DND-41 (cell line): ENCODE data around the gene YWHAB.

Experiments used
- ATAC-seq: fragments of 200-7000 bp; cut with Tn5 transposase; 3 replicates; pipeline ENCODE4 v1.9.1; 2021; ENCODE audit warnings: low read depth; ENCODE audit not compliant: insufficient read depth
- DNase-seq: peaks from one replicate; pipeline ENCODE4 v3.0.0-alpha.2; 2020
- H2AFZ ChIP-seq: 2 replicates; pipeline ENCODE4 v1.6.0; 2012; ENCODE audit warnings: low read depth, low read length
- H3K27ac ChIP-seq: 2 replicates; pipeline ENCODE4 v1.5.1; 2012; ENCODE audit warnings: low read length, inconsistent platforms
- H3K27me3 ChIP-seq: fragments of 200-600 bp; sonication (generic); 2 replicates; pipeline ENCODE4 v1.6.0; 2012; ENCODE audit warnings: low read length, mild to moderate bottlenecking, inconsistent platforms; ENCODE audit not compliant: insufficient read depth, poor library complexity
- H3K36me3 ChIP-seq: 2 replicates; pipeline ENCODE4 v1.5.1; 2012; ENCODE audit warnings: low read length, inconsistent platforms; ENCODE audit not compliant: insufficient read depth
- H3K4me1 ChIP-seq: 2 replicates; pipeline ENCODE4 v1.5.1; 2012; ENCODE audit warnings: mild to moderate bottlenecking, low read length; ENCODE audit not compliant: insufficient read depth
- H3K4me2 ChIP-seq: 2 replicates; pipeline ENCODE4 v1.6.0; 2012; ENCODE audit warnings: mild to moderate bottlenecking, moderate library complexity, low read length, inconsistent platforms; ENCODE audit not compliant: insufficient read depth
- H3K4me3 ChIP-seq, 2 experiments: fragments of 200-600 bp in 1 of 2; shearing (Covaris generic) in 1 of 2; 2 replicates each; pipeline ENCODE4 v1.5.1; 2012 to 2016; ENCODE audit warnings: inconsistent platforms in 2 of 2, low read length in 2 of 2, mild to moderate bottlenecking in 2 of 2, low read depth in 1 of 2, moderate library complexity in 1 of 2
- H3K79me2 ChIP-seq: 2 replicates; pipeline ENCODE4 v1.6.0; 2012; ENCODE audit warnings: low read length, inconsistent platforms; ENCODE audit not compliant: insufficient read depth
- H3K9ac ChIP-seq: 2 replicates; pipeline ENCODE4 v1.6.0; 2012; ENCODE audit warnings: low read depth, mild to moderate bottlenecking, inconsistent platforms, low read length, moderate library complexity
- H3K9me3 ChIP-seq: 2 replicates; pipeline ENCODE4 v1.5.1; 2012; ENCODE audit warnings: low read length, moderate library complexity, mild to moderate bottlenecking, inconsistent platforms; ENCODE audit not compliant: insufficient read depth, severe bottlenecking
- H4K20me1 ChIP-seq: 2 replicates; pipeline ENCODE4 v1.6.0; 2012; ENCODE audit warnings: low read length; ENCODE audit not compliant: insufficient read depth
- EZH2 ChIP-seq: IDR thresholded peaks from 3 replicates; pipeline ENCODE4 v1.6.1; 2012; ENCODE audit warnings: borderline replicate concordance, low read depth, mild to moderate bottlenecking, moderate library complexity, low read length, inconsistent platforms; ENCODE audit not compliant: severe bottlenecking
- TF ChIP-seq, protein P1 (sequence below): IDR thresholded peaks from 2 replicates; pipeline ENCODE4 v1.5.1; 2012; ENCODE audit warnings: borderline replicate concordance, low read length, moderate library complexity, mild to moderate bottlenecking; ENCODE audit not compliant: poor library complexity, severe bottlenecking; ENCODE audit errors: extremely low read depth

Gene YWHAB

DNA sequence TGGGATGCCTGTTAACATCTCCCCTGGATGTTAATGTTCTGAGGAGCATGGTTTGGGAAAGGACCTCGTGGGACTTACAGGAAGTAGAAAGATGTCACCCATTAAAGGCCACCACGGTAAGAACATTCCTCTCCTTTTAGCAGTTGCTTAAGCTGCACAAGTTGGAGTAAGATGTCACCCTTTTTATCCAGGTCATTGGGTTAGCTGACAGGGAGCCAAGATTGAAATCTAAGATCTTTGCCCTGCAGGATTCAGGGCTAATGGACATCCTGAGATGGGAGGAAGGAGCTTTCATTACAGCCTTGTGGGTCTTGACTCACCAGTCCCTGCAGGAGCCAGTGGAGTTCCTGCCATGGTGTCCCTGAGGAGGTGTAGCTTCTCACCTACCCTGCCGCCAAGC is 46.4 kb downstream of the YWHAB start:
- Histone ChIP-seq H4K20me1 (0 out of 2 replicates have a peak, but pooled peaks cover 3% of the 10 kb centered on the region), H3K27me3 (no peaks in the 10 kb centered on the region), H3K9me3 (no peaks in the 10 kb centered on the region), H3K4me2 (no peak overlapping the region), H3K9ac (no peak overlapping the region), H3K79me2 (no peaks in the 10 kb centered on the region), H3K27ac (no peak overlapping the region), H3K4me3 (no peak overlapping the region), H2AFZ (no peak overlapping the region), H3K36me3 (peaks cover 52% of the 10 kb centered on the region), H3K4me1 (no peaks in the 10 kb centered on the region)
- no peak for TF ChIP-seq EZH2
- TF ChIP-seq, protein P1, sequence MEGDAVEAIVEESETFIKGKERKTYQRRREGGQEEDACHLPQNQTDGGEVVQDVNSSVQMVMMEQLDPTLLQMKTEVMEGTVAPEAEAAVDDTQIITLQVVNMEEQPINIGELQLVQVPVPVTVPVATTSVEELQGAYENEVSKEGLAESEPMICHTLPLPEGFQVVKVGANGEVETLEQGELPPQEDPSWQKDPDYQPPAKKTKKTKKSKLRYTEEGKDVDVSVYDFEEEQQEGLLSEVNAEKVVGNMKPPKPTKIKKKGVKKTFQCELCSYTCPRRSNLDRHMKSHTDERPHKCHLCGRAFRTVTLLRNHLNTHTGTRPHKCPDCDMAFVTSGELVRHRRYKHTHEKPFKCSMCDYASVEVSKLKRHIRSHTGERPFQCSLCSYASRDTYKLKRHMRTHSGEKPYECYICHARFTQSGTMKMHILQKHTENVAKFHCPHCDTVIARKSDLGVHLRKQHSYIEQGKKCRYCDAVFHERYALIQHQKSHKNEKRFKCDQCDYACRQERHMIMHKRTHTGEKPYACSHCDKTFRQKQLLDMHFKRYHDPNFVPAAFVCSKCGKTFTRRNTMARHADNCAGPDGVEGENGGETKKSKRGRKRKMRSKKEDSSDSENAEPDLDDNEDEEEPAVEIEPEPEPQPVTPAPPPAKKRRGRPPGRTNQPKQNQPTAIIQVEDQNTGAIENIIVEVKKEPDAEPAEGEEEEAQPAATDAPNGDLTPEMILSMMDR, result no peak
- DNase-seq (no peak), ATAC-seq (no peak)

DNA sequence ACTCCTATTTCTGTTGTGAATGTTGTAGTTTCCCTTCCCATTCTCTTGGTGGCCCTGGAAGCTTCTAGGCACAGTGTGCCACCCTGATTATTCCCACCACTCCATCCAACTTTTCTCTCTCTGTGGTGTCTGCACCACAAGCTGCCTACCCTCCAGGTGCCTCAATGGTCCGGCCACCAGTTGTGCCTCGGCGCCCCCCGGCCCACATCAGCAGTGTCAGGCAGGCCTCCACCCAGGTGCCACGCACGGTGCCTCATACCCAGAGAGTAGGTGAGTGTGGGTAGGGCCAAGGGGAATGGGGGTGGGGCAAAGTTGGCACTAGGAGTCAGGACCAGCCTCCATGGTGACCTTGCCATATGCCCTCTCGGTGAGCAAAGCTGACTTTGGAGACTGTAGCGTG is 47.4 kb downstream of the YWHAB start:
- DNase-seq (no peak), ATAC-seq (no peak)
- Histone ChIP-seq H3K27ac (no peak overlapping the region), H3K4me2 (no peak overlapping the region), H3K9ac (no peak overlapping the region), H3K79me2 (no peaks in the 10 kb centered on the region), H4K20me1 (peaks cover 6% of the 10 kb centered on the region; the same call in 1 of the 2 replicates), H3K4me1 (no peaks in the 10 kb centered on the region), H3K27me3 (no peaks in the 10 kb centered on the region), H2AFZ (no peak overlapping the region), H3K4me3 (no peak overlapping the region), H3K9me3 (no peaks in the 10 kb centered on the region), H3K36me3 (peaks cover 58% of the 10 kb centered on the region)
- TF ChIP-seq, protein P1, result no peak
- TF ChIP-seq EZH2, result no peak

DNA sequence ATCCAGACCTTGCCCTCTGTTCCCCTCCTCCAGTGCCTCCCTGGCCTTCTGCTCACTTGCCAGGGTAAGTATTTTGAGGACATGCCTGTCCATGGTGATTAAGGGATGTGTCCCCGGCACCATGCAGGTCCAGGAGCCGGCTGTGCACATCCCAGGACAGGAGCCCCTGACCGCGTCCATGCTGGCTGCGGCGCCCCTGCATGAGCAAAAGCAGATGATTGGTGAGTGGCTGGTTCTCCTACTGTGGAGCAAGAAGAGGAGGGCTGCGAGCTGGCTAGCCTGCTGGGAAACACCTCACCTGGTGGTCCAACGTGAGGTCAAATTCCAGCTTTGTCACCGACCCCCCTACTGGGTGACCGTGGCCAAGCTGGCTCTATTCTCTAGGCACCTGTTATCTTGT is 51.0 kb downstream of the YWHAB start:
- Histone ChIP-seq H3K79me2 (no peaks in the 10 kb centered on the region), H4K20me1 (peaks cover 15% of the 10 kb centered on the region), H3K4me1 (no peaks in the 10 kb centered on the region), H3K9ac (no peak overlapping the region), H3K9me3 (no peaks in the 10 kb centered on the region), H3K4me2 (no peak overlapping the region), H3K27me3 (no peaks in the 10 kb centered on the region), H3K4me3 (no peak overlapping the region), H3K27ac (no peak overlapping the region), H3K36me3 (peaks cover 79% of the 10 kb centered on the region), H2AFZ (no peak overlapping the region)
- DNase-seq (no peak), ATAC-seq (no peak)
- no peak for TF ChIP-seq EZH2
- TF ChIP-seq, protein P1, result no peak

DNA sequence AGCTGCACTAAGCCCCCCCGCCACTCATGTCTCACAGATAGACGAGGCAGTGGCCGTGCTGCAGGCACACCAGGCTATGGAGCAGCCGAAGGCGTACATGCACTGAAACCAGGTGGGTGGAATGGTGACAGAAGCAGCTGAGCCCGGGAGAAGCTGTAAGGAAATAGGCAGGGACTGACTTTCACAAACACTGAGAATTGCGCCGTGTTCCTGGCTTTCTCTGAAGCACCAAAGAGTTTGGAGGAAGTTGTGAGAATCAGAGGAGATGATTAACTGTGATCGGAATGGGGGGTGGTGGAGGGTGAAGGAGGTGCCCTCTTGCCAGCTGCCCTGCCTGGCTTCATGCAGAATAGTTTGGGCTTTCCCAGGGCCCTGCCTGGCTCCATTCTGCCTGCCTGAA is 53.1 kb downstream of the YWHAB start:
- H3K36me3 ChIP-seq, result peaks cover 83% of the 10 kb centered on the region
- no peaks in the 10 kb centered on the region for H3K4me1 ChIP-seq
- no peak for DNase-seq
- TF ChIP-seq, protein P1, result no peak
- no peak for TF ChIP-seq EZH2
- H3K4me3 ChIP-seq, result no peak overlapping the region
- no peak for ATAC-seq
- H3K27ac ChIP-seq, result no peak overlapping the region
- no peak overlapping the region for H3K4me2 ChIP-seq
- H2AFZ ChIP-seq, result no peak overlapping the region
- no peak overlapping the region for H3K9ac ChIP-seq
- H3K79me2 ChIP-seq, result no peaks in the 10 kb centered on the region
- no peaks in the 10 kb centered on the region for H3K27me3 ChIP-seq
- H3K9me3 ChIP-seq, result no peaks in the 10 kb centered on the region
- peaks cover 28% of the 10 kb centered on the region for H4K20me1 ChIP-seq
